Right atrium auricular region (tissue), 2 donors: ENCODE results near the gene FRMD3. TPM values are rescaled to one million over a fixed set of nuclear protein-coding genes. Genes with fewer than 3 reads are reported as not detected.

ENCODE experiments used
- DNase-seq: peaks from one replicate; pipeline ENCODE4 v3.0.0-alpha.2; 2019; ENCODE audit warnings: low spot score
- H3K27ac ChIP-seq, 2 donors: fragments of 200-600 bp; sonication (generic); 1 replicate in 1 of 2; 2 replicates in 1 of 2; pipeline ENCODE4 v1.5.1; 2016 to 2019
- H3K27me3 ChIP-seq, 2 donors: fragments of 200-600 bp; sonication (generic); one replicate each; pipeline versions ENCODE4 v1.5.1 to v1.6.0; 2017 to 2019
- H3K36me3 ChIP-seq: fragments of 200-600 bp; sonication (generic); one replicate; pipeline ENCODE4 v1.5.1; 2016
- H3K4me1 ChIP-seq, 2 donors: fragments of 200-600 bp; sonication (generic); one replicate each; pipeline versions ENCODE4 v1.5.1 to v1.6.0; 2017 to 2019
- H3K4me3 ChIP-seq, 2 donors: fragments of 200-600 bp; sonication (generic); 1 replicate in 1 of 2; 2 replicates in 1 of 2; pipeline ENCODE4 v1.5.1; 2017 to 2019; ENCODE audit warnings: mild to moderate bottlenecking in 1 of 2, moderate library complexity in 1 of 2
- H3K9me3 ChIP-seq, 2 donors: fragments of 200-600 bp; sonication (generic); one replicate each; pipeline ENCODE4 v1.5.1; 2019
- CTCF ChIP-seq, 2 donors: fragments of 200-600 bp; sonication (generic); IDR thresholded peaks; one replicate each; pipeline ENCODE4 v1.5.1; 2019; ENCODE audit warnings: antibody characterized with exemption in 2 of 2
- total RNA-seq, 2 donors: library from RNA; depleted of rRNA; stranded (reverse); fragments of >200 nt; gene quantifications; one replicate each; pipeline ENCODE4 v1.1.0, GENCODE V29; 2016

The FRMD3 gene
- total RNA-seq, 2 donors from 2014 or later: 31.4 to 77.5 TPM

GRCh38 chr9:83430681-83431080 is 107.5 kb downstream of the FRMD3 start:
- no peaks in the 10 kb centered on the region for H3K36me3 ChIP-seq

DNA sequence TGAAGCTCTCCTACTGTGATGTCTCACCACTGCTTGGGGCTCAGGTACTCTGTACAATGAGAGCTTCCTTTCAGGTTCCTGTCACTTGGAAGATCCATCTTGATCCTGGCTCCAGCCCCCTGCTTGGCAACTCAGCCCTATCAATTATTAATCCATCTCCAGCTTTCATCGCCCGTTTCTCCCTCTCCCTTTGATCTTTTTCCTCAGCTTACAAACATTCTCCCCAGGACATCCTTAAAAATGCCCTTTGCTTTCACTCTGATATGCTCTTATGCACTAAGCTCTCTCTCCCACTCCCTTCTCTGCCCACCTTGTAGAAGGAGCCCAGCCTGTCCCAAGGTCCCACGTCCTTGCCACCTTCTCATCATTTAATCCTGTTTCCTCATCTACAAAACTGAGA is 109.0 kb downstream of the FRMD3 start:
- no peaks in the 10 kb centered on the region for H3K9me3 ChIP-seq
- no peak overlapping the region for H3K27ac ChIP-seq
- DNase-seq: no peak
- no peak overlapping the region for H3K4me3 ChIP-seq
- H3K36me3 ChIP-seq: no peaks in the 10 kb centered on the region
- no peaks in the 10 kb centered on the region for H3K27me3 ChIP-seq
- TF ChIP-seq CTCF (IDR thresholded peaks at IDR 0.05): no peak
- peaks cover 0 to 45% of the 10 kb centered on the region in 2 donors for H3K4me1 ChIP-seq

More at GRCh38 chr9:83430681-83431080, 107.5 kb downstream of the FRMD3 start:
- Histone ChIP-seq H3K27me3 (no peaks in the 10 kb centered on the region), H3K9me3 (no peaks in the 10 kb centered on the region), H3K4me1 (peaks cover 0 to 48% of the 10 kb centered on the region in 2 donors), H3K27ac (no peak overlapping the region), H3K4me3 (no peak overlapping the region)
- DNase-seq: no peak
- TF ChIP-seq CTCF (IDR thresholded peaks at IDR 0.05): no peak

DNA sequence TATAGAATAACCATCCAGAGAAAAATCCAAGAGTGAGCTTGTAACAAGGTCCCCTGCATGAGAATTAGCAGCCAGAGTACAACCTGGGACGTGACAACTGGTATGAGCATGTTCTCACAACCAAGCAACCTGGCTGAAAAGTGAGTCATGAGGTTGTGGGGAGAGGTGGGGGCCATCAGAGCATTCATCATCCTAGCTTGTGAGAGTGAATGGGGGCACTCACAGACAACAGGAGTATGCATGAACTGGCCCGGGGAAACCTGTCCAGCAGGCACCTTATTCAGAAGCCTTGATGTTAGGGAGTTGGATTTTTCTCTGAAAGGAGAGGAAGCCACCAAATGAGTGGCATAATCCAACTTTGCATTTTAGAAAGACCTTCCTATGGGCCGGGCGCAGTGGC is 113.0 kb downstream of the FRMD3 start:
- no peak for DNase-seq
- no peak overlapping the region for H3K4me3 ChIP-seq
- peaks cover 0 to 11% of the 10 kb centered on the region in 2 donors for H3K4me1 ChIP-seq
- no peaks in the 10 kb centered on the region for H3K27me3 ChIP-seq
- H3K27ac ChIP-seq: no peak overlapping the region
- H3K9me3 ChIP-seq: no peaks in the 10 kb centered on the region
- no peaks in the 10 kb centered on the region for H3K36me3 ChIP-seq
- no peak for TF ChIP-seq CTCF (IDR thresholded peaks at IDR 0.05)

- H3K27ac ChIP-seq: no peak overlapping the region
- H3K4me1 ChIP-seq: peaks cover 0 to 10% of the 10 kb centered on the region in 2 donors
- TF ChIP-seq CTCF (IDR thresholded peaks at IDR 0.05): no peak
- no peaks in the 10 kb centered on the region for H3K36me3 ChIP-seq
- no peaks in the 10 kb centered on the region for H3K27me3 ChIP-seq
- no peak for DNase-seq
- H3K9me3 ChIP-seq: no peaks in the 10 kb centered on the region
- H3K4me3 ChIP-seq: no peak overlapping the region
These were observed 113.4 kb downstream of the FRMD3 start for GRCh38 chr9:83424831-83425230.

DNA sequence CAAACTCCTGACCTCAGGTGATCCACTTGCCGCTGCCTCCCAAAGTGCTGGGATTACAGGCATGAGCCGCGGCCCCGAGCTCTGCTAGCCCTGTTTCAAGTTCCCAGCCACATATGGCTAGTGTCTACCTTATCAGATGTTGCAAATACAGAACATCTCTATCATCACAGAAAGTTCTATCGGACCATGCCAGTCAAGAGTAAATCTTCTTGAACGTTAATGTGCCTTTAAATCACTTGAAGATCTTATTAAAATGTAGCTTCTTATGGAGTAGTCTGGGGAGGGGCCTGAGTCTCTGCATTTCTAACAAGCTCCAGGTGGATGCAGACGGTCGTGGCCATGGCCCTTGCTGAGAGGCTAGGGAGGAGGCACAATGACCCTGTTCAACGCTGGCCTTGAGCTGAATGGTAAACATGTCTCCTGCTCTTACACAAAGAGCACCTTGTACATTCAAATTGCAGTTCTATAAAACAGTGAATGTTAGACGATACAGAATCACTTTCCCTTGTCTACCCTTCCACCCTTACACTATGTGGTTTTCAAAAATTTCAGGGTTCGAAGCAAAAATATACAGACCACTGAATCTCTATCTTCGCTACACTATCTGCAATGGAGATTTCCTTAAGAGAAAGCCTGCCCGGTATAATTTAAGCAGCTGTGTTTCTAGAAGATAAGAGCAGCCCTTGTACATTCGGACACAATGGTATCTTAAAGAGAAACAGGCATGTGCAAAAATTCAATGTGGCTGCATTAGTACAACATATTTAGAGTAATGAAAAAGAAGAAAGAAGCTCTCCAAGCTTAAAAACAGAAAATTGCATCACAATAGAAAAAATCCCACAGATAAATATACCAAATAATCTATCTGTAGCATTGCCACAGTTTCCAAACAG is 114.1 kb downstream of the FRMD3 start:
- no peaks in the 10 kb centered on the region for H3K27me3 ChIP-seq
- H3K27ac ChIP-seq: no peak overlapping the region
- no peaks in the 10 kb centered on the region for H3K36me3 ChIP-seq
- no peaks in the 10 kb centered on the region for H3K9me3 ChIP-seq
- DNase-seq: no peak
- no peak for TF ChIP-seq CTCF (IDR thresholded peaks at IDR 0.05)
- no peak overlapping the region for H3K4me3 ChIP-seq
- H3K4me1 ChIP-seq: peaks cover 0 to 10% of the 10 kb centered on the region in 2 donors
